ENCODE data around the gene HERC4. TPM values are rescaled to one million over a fixed set of nuclear protein-coding genes. Genes with fewer than 3 reads are reported as not detected.
"Not testable (repeated sequence)": the region's sequence is repeated elsewhere in the genome, so short reads cannot be mapped to it uniquely, and the experiment has no call there.

Gene HERC4
- total RNA-seq, 1 donor from 2014 or later: 59.1 TPM

DNA sequence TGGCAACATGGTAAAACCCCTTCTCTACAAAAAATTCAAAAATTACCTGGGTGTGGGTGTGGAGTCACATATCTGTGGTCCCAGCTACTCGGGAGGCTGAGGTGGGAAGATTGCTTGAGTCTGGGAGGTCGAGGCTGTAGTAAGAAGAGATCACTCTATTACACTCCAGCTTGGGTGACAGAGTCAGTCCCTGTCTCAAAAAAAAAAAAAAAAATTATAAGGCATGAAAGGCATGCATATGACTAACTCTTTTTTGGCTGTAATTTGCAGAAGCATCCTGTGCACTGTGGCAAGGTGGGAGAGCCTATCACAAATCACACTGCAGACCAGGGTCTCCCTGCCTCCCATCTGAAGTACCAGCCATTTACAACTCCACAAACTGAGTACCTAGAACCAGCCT lies 20.1 kb upstream of the HERC4 start:
- DNase-seq (ENCODE audit: low spot score): no peak

DNA sequence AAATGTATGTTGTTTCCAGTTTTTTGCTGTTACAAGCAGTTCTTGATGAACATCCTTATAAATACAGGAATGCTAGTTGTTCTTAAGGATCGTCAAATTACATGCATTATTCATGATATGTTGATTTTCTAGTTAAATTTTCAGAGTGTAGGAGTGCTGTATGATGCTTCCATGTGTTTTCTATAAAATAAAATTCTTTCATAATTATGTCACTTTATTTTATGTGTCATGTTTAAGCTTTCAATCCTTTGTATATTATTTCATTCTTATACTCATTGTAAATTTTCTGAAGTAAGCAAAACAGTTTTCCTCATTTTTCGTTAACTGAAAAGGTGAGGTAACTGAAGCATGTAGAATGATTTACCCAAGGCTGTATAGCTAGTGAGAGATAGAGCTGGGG lies 17.4 kb upstream of the HERC4 start:
- DNase-seq (ENCODE audit: low spot score): no peak

DNA sequence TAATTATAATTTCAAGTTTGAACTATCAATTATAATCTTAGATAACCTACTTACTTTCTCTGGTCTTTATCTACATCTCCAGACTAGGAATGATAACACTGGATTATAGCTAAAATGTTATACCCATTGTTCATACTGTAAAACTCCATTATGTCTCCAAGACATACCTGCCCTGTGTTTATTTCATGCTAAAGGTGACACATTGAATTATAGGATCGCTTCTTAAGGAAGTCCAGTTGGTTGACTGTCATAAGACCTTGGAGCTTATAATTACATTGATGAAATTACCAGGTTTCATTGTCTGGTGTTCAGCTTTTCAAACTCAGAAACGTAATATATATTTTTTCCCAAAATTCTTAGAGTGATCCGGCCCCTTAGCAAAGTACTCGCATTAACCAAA lies 15.5 kb upstream of the HERC4 start:
- no peak for DNase-seq (ENCODE audit: low spot score)

DNA sequence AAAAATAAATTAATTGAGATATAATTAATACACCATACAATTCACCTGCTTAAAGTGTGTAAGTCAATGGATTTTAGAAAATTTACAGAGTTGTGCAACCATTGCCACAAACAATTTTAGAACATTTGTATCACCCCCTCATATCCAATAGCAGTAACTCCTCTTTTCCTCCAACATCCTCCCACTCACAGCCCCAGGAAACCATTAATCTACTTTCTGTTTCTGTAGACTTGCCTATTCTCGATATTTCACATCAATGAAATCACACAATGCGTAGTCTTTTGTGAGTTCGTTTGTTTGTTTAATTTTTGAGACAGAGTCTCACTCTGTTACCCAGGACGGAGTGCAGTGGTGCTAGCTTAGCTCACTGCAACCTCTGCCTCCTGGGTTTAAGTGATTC lies 13.7 kb upstream of the HERC4 start:
- no peak for DNase-seq (ENCODE audit: low spot score)

DNA sequence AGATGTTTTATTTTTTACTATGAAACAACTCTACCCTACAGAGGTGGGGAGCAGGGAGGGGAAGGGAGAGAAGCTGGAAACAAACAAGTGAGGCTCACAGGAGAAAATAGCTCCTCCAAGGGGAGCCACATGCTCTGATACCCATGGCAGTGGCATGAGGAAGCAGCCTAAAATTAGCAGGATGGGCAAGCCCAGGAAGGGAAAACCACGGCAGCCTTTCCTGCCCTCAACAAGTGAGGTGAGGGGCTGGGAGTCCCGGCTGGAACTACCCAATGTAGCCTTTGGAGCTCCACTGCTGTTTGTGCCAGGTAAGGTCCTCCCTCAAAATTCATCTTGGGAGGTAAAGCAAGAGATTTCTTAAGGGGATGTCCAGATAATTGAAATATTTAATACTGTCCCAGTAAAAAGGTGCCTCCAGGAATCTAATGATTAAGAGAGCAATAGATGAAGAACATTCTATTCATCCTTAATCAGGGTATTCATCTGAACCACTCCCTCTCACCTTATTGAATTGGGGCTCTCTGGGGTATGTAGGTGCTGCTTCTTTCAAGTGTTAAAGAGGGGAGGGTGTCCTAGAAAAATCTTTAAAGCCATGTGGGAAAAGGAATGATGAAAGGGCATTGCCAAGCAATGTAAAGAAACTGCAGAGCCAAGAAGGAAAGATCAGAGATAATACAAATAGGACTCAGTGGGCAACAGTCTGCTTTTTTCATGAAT lies 12.8 kb upstream of the HERC4 start:
- DNase-seq (ENCODE audit: low spot score): no peak

DNA sequence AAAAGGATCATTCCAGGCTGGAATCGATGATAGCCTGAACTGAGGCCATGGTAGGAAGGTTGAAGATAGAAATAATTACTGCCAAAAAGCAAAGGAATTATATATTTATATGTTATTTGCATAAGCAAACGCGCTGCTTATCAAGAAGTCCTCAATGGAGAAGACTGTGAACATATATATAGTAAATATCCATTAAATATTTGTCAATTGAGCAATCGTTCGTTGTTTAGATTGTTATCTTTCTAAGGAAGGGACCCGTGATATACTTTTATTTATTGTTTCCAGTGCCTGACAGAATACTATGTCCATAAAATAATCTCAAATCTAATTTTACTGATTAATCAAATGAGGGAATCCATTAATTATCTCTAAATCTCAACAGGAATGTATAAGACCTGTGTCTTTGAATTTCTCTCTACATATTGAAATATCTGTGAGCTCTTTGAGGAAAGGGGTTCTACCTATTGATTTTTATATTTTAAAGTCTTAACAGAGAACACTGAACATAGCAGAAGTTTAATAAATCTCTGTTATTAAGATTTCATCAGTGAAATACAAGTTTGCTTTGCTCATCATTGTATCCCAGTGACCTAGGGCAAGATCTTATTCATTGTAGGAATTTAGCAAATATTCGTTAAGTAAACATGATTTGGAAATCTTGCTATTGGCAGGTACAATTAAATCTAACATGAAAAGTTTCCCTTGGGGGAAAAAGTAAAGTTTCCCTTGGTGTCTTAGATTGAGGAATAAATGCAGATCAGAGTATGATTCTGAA lies 12.0 kb upstream of the HERC4 start:
- no peak for DNase-seq (ENCODE audit: low spot score)

DNA sequence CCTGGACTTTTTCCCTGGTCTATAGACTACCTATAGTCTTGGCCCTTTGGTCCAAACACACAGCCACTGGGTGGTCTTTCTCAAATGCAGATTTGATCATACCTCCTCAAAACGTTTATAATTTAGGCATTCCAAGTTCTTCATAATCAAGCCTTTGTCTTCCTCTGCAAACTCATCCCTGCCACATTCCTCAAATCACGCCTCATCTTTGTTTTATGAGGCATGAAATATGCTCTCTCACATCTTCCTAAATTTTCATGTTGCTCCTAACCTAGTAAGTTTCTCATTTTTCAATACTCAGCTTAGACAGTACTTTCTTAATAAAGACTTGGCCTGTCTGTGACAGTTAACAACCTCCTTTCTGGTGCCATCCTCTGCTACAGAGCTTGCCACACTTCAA lies 10.9 kb upstream of the HERC4 start:
- no peak for DNase-seq (ENCODE audit: low spot score)

DNA sequence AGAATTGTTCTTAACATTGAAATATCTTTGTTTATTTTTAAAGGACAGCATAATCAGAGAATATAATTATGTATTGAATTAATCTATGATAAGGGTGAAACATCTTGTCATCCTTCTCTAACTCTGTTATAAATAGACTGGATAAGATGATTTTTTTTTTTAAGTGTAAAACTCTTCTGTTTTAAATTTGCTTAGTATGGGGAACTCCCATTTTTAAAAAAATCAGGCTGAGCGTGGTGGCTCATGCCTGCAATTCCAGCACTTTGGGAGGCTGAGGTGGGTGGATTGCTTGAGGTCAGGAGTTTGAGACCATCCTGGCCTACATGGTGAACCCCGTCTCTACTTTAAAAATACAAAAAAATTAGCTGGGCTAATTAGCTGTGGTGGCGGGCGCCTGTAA lies 9.4 kb upstream of the HERC4 start:
- DNase-seq (ENCODE audit: low spot score): no peak

DNA sequence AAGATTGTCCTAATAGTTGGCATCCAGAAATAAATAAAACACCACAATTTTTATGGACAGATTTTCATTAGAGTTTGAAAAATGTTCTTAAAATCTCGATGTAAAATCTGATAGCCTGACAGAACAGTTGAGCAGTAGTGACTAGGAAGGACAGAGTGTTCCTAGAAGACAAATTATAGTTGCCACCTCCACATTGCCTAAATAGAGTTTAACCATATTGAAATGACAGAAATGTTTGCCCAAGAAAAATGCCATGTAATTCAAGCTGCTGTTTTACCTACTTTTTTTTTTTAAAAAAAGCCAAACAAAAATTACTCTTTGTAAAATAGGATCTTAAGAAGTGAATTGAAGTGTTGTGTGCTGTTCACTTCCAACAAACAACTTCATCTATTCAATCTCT lies 8.9 kb upstream of the HERC4 start:
- DNase-seq (ENCODE audit: low spot score): no peak

DNA sequence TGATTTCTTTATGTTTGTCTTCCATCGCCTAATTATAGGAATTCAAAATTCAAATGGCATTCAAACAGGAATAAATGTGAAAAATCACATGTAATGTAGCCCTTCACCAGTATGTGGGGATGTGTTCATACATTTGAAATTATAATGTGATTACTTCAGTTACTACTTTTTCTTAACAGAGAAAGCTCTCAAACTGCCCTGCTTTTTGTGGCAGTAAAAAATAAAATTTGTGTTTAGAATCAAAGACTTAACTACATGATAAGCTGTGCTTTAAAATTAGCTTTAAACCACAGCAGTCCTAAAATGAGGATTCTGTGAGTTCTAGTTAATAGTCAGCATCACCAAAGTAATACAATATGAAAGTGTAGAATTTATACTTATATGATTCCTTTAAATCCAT lies 7.8 kb upstream of the HERC4 start:
- no peak for DNase-seq (ENCODE audit: low spot score)

DNA sequence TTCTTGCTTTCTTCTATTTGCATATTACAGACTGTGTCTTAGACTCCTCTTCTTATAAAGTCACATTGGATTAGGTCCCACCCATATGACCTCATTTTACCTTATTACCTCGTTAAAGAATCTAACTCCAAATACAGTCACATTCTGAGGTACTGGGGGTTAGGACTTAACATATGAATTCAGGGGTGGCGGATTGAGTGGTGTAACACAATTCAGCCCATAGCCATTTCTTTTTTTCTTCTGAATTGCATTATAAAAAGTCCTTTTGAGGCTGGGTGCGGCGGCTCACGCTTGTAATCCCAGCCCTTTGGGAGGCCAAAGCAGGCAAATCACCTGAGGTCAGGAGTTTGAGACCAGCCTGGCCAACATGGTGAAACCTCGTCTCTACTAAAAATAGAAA lies 6.8 kb upstream of the HERC4 start:
- no peak for DNase-seq (ENCODE audit: low spot score)

DNA sequence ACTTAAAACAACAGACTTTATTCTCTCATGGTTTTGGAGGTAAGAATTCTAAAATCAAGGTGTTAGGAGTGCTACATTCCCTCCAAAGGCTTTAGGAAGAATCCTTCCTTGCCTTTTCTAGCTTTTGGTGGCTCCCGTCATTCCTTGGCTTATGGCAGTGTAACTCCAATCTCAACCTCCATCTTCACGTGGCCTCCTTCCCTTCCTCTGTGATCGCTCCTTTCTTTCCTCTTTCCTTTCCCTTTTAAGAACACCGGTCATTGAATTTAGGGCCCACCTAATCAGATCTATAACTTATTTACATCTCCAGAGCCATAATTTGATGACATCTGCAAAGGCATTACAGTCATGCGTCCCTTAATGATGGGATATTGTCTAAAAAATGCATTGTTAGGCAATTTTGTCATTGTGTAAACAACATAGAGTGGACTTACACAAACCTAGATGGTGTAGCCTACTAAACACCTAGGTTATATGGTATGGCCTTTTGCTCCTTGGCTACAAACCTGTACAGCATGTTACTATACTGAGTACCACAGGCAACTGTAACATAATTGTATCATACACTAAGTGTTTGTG lies 5.9 kb upstream of the HERC4 start:
- DNase-seq (ENCODE audit: low spot score): no peak

DNA sequence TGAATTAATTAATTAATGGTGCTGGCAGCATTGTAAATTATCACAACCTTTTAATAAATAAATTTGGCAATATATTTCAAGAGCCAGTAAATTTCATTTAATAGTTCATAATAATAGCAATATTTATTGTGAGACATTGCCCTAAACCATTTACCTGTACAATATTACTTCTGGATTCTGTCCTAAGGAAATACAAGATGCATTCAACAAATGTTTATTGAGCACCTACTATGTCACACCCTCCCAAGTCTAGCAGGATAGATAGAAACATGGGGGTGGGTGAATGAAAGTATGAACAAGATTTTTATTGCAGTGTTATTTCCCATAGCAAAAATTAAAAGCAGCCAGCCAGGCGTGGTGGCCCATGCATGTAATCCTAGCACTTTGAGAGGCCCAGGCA lies 4.4 kb upstream of the HERC4 start:
- DNase-seq (ENCODE audit: low spot score): no peak

DNA sequence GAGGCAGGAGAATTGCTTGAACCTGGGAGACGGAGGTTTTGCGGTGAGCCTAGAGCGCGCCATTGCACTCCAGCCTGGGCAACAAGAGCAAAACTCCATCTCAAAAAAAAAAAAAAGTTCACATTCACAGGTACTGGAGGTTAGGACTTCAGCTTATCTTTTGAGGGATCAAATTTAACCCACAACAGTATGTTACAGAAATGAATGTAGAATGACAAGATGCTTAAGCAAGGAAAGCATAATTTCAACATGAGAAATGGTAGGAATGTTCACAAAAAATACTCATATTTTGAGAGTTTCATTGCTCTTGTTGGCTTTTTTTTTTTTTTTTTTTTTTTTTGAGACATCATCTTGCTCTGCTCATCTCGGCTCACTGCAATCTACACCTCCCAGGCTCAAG lies 1.9 kb upstream of the HERC4 start:
- DNase-seq (ENCODE audit: low spot score): no peak

DNA sequence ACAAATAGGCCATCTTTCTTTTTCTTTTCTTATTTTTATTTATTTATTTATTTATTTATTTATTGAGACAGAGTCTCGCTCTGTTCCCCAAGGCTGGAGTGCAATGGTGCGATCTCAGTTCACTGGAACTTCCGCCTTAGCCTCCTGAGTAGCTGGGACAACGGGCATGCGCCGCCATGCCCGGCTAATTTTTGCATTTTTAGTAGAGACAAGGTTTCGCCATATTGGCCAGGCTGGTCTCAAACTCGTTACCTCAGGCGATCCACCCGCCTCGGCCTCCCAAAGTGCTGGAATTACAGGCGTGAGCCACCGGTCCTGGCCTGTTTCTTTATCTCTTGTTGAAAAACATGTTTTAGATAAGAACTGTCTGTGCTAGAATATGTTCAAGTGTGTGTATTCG lies 998 bp upstream of the HERC4 start:
- DNase-seq (ENCODE audit: low spot score): not testable (repeated sequence)

DNA sequence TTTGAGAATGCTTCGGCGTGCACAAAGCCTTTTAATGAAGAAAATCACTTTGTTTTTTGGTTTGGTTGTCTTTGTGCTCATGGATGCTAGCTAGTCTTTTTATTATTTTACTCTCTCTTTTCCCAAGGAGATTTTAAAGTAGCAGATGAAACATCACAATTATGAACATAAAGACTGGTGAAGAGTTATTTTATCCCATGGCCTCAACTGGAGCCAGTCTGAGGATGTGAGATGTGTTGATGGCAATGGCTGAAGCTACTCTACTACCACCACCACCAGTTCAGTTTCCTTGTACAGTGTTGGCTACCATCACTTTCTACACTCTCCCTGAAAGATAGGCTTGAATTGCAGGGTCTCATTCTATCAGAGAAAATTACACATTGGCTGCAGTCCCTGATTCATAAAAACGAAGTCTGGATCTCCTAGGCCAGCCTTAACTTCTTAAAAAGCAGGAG lies 494 bp upstream of the HERC4 start:
- DNase-seq (ENCODE audit: low spot score): no peak

DNA sequence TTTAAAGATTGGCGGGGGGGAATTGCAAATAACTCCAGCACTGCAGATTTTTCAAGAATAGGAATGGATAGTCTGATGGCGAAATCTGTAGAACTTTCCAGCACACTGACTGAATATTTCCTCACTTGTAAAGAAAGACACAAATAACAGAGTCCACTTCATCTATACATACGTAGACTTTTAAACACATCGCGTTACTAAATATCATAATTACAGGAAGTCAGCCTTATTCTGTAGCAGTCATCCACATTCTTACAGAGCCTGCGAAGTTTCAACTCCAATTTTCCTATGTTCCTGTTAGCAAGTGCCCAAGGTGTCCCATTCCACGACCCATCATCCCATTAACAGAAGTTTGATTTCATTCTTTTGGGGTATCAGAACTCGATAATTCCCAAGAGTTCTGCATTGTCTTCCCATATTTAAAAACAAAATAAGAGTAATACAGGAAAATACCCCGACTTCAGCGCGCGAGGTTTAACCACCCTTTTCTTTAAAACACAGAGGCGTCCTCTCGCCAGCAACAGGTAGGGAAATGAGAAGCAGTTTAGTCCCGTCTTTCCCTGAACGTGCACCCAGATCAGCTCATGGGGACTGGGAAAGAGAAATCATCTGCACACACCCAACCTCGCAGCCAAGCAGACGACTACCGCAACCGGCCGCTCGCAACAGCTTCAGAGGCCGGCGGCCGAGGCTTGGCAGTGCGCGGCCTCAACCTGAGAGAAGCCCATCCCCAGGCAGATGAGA lies 880 bp downstream of the HERC4 start:
- no peak for DNase-seq (ENCODE audit: low spot score)

DNA sequence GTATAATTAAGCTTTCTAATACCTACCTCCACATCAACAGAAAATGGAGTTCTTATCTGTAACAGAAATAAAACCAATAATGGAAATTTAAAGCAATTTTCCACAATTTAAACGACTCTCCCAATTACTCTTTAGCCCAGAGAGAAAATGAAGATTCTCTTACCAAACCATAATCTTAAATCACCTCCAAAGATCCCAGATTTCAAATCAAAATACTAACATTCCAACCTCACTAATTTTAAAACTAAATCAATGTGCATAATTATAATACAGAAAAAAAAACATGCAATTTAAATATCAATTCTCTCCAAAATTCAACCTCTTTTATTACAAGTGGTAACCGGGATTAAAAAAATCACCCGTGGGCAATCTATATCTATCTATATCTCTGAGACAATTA lies 1.5 kb downstream of the HERC4 start:
- DNase-seq (ENCODE audit: low spot score): no peak

DNA sequence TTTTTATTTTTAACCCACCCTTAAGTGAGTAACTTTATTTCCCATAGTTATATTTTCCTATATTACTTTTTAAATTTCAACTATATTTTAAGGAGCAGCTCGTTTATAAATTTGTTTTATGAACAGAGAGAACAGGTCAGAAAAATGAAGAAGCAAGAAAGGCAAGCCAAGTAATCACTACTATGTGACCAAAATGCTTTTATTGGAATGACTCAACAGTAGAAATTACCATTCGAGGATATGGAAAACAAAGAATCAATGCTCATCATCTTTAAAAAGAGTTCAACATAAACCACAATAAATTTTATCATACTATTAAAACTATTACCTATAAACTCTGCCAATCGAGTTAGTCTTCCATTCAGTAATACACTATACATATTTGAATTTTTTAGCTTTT lies 7.6 kb downstream of the HERC4 start:
- DNase-seq (ENCODE audit: low spot score): no peak

DNA sequence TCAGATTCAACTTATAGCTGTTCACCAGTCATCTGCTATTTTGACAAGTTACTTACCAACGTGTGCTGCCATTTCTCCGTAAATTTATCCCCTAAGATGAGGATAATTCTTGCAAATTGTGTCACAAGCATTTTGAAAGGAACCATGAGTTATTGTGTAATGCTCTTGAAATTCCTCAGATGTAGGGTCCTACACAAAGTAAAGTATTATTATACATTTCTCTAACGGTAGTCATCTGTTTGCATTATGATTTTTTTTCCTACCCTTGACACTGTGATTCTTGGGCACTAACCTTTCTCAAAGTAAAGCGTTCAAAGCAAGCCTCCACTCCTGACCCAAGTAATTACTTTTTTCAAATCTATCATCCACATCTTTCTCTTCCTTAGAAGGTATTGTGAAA lies 8.1 kb downstream of the HERC4 start:
- no peak for DNase-seq (ENCODE audit: low spot score)

DNA sequence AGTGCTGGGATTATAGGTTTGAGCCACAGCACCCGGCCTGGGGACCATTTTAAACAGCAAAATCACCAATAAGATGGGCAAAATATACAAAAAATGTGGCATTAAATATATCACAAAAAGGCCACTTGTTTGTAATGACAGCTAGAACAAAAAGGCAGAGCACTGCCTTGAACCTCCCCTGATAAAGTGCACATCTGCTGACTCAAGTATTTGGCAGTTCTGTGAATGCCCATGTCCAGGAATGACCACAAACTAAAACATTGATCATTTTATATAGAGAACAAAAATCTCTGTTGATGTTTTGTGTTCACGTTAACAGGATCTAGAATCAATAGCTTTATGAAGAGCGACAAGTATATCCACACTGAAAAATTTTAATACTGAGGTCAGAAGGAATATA lies 21.5 kb downstream of the HERC4 start:
- DNase-seq (ENCODE audit: low spot score): no peak

DNA sequence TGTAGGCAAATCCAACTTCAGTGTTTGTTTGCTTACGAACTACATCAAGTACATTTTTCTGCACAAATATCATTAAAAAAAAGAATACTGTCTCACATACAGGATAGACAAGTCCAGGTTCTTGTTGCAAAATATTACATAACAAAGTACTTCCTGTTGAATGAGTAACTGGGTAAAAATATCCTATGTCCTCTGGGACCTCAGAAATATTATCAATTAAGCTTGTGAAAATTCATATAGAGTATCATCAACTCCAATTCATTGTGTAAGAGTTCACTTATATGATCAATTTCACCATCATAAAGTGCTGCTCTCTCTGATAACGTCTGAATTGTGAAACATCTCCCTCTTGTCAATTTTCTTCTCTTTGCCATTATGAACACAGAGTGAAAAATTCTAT lies 22.6 kb downstream of the HERC4 start:
- no peak for DNase-seq (ENCODE audit: low spot score)

All from mesenteric fat pad (tissue), 1 donor.